Fibroblast of lung (primary cell): ENCODE measurements around the gene ASH1L. TPM values are rescaled to one million over a fixed set of nuclear protein-coding genes. Genes with fewer than 3 reads are reported as not detected.

ENCODE experiments used
- DNase-seq, 2 donors: peaks; one replicate each; pipeline versions ENCODE4 v3.0.0 to v3.0.0-alpha.2; 2010; ENCODE audit warnings: low read depth in 2 of 2
- H2AFZ ChIP-seq: 2 replicates; pipeline ENCODE4 v1.5.1; 2012; ENCODE audit warnings: low read length, control low read depth, inconsistent platforms
- H3K27ac ChIP-seq: 2 replicates; pipeline ENCODE4 v1.5.1; 2011; ENCODE audit warnings: low read length, control low read depth; ENCODE audit not compliant: insufficient read depth
- H3K27me3 ChIP-seq: 2 replicates; pipeline ENCODE4 v1.5.1; 2011; ENCODE audit warnings: mild to moderate bottlenecking, low read length; ENCODE audit not compliant: control insufficient read depth, insufficient read depth
- H3K36me3 ChIP-seq: 2 replicates; pipeline ENCODE4 v1.5.1; 2011; ENCODE audit warnings: low read length; ENCODE audit not compliant: control insufficient read depth, insufficient read depth
- H3K4me1 ChIP-seq: 2 replicates; pipeline ENCODE4 v1.5.1; 2011; ENCODE audit warnings: low read length; ENCODE audit not compliant: control insufficient read depth, insufficient read depth; ENCODE audit errors: extremely low read depth
- H3K4me2 ChIP-seq: 2 replicates; pipeline ENCODE4 v1.5.1; 2011; ENCODE audit warnings: low read length, control low read depth; ENCODE audit not compliant: insufficient read depth; ENCODE audit errors: extremely low read depth
- H3K4me3 ChIP-seq, 4 experiments: fragments of 200-600 bp in 1 of 4; sonication (generic) in 1 of 4; replicated peaks in 1 of 4; 2 replicates each; pipeline ENCODE4 v1.5.1; 2011 to 2016; ENCODE audit warnings: low read length in 4 of 4, low read depth in 3 of 4, mild to moderate bottlenecking in 3 of 4, control low read depth in 2 of 4, inconsistent platforms in 1 of 4, mixed read lengths in 1 of 4; ENCODE audit not compliant: insufficient read depth in 1 of 4; ENCODE audit errors: control extremely low read depth in 1 of 4
- H3K79me2 ChIP-seq: 2 replicates; pipeline ENCODE4 v1.5.1; 2012; ENCODE audit warnings: mild to moderate bottlenecking, low read length, inconsistent platforms; ENCODE audit not compliant: control insufficient read depth, insufficient read depth
- H3K9ac ChIP-seq: 2 replicates; pipeline ENCODE4 v1.5.1; 2011; ENCODE audit warnings: mild to moderate bottlenecking, low read length, control low read depth; ENCODE audit not compliant: insufficient read depth
- H3K9me3 ChIP-seq: 2 replicates; pipeline ENCODE4 v1.5.1; 2012; ENCODE audit warnings: low read depth, low read length; ENCODE audit not compliant: control insufficient read depth, insufficient read depth
- H4K20me1 ChIP-seq: 2 replicates; pipeline ENCODE4 v1.5.1; 2011; ENCODE audit warnings: low read length; ENCODE audit not compliant: control insufficient read depth, insufficient read depth; ENCODE audit errors: extremely low read depth
- CTCF ChIP-seq, 2 donors: IDR thresholded peaks in 1 of 2; conservative IDR thresholded peaks in 1 of 2; 1 replicate in 1 of 2; 2 replicates in 1 of 2; pipeline ENCODE4 v1.5.1; 2011 to 2012; ENCODE audit warnings: low read length in 2 of 2, control low read depth in 1 of 2, inconsistent platforms in 1 of 2, low read depth in 1 of 2, mild to moderate bottlenecking in 1 of 2
- EZH2 ChIP-seq: IDR thresholded peaks from 2 replicates; pipeline ENCODE4 v1.5.1; 2012; ENCODE audit warnings: low read length, control low read depth, mild to moderate bottlenecking; ENCODE audit errors: missing control alignments
- polyA plus RNA-seq, 2 donors: library from polyadenylated mRNA; depleted of rRNA in 1 of 2; stranded (reverse) in 1 of 2; unstranded in 1 of 2; fragments of >200 nt; gene quantifications; 2 replicates each; pipeline ENCODE4 v1.2.1, GENCODE V29; 2011 to 2012; ENCODE audit warnings: missing spikeins in 1 of 2
- total RNA-seq: library from RNA; depleted of rRNA; stranded (reverse); fragments of >200 nt; gene quantifications from 2 replicates; pipeline ENCODE4 v1.2.1, GENCODE V29; 2014

ASH1L gene
- total and polyA plus RNA-seq, 2 donors (not counting 1 experiment from before 2014, with no cell fraction given) = 19.4 to 35.7 TPM

- DNase-seq = no peak
These were observed 258.0 kb downstream of the ASH1L start for GRCh38 chr1:155304558-155305063.

GRCh38 chr1:155301342-155301841 lies 261.2 kb downstream of the ASH1L start, which contains the start of gene PKLR:
Gene PKLR, minus strand, starts transcription at chr1:155301438. Its CDS starts 43 bp downstream, at chr1:155301395.
- no peak within 1 kb of the TSS for H3K9ac ChIP-seq
- H3K4me3 ChIP-seq = no peak within 1 kb of the TSS
- H3K4me2 ChIP-seq = no peak within 1 kb of the TSS
- TF ChIP-seq CTCF (conservative IDR thresholded peaks at IDR 0.05 in 1 of 2, IDR thresholded peaks at IDR 0.05 in 1 of 2; ENCODE audit: low read depth in 1 of 2, low read length in 2 of 2) = no peak
- no peak for TF ChIP-seq EZH2
- H3K4me1 ChIP-seq = no peaks in the 10 kb centered on the region
- H3K9me3 ChIP-seq = no peaks in the 10 kb centered on the region
- H3K36me3 ChIP-seq = no peaks in the 10 kb centered on the region
- peaks cover 12% of the 10 kb centered on the region for H3K27me3 ChIP-seq
- H3K27ac ChIP-seq = no peak within 1 kb of the TSS
- no peaks in the 10 kb centered on the region for H3K79me2 ChIP-seq
- H2AFZ ChIP-seq = no peak within 1 kb of the TSS
- DNase-seq = no peak
- H4K20me1 ChIP-seq = no peaks in the 10 kb centered on the region

More at GRCh38 chr1:155304558-155305063, 258.0 kb downstream of the ASH1L start:
- Histone ChIP-seq H2AFZ (no peak overlapping the region), H3K36me3 (no peaks in the 10 kb centered on the region), H3K4me1 (no peaks in the 10 kb centered on the region), H3K79me2 (peaks cover 10% of the 10 kb centered on the region), H3K9ac (no peak overlapping the region), H4K20me1 (no peaks in the 10 kb centered on the region), H3K27me3 (no peaks in the 10 kb centered on the region), H3K4me2 (no peak overlapping the region), H3K9me3 (no peaks in the 10 kb centered on the region), H3K4me3 (no peak overlapping the region), H3K27ac (no peak overlapping the region)
- no peak for TF ChIP-seq EZH2
- TF ChIP-seq CTCF (conservative IDR thresholded peaks at IDR 0.05 in 1 of 2, IDR thresholded peaks at IDR 0.05 in 1 of 2; ENCODE audit: low read depth in 1 of 2, low read length in 2 of 2) = no peak

- Histone ChIP-seq H4K20me1 (no peaks in the 10 kb centered on the region), H2AFZ (no peak overlapping the region), H3K27ac (no peak overlapping the region), H3K9me3 (no peaks in the 10 kb centered on the region), H3K4me2 (no peak overlapping the region), H3K27me3 (peaks cover 17% of the 10 kb centered on the region), H3K4me3 (no peak overlapping the region), H3K36me3 (no peaks in the 10 kb centered on the region), H3K79me2 (no peaks in the 10 kb centered on the region), H3K9ac (no peak overlapping the region), H3K4me1 (no peaks in the 10 kb centered on the region)
- no peak for DNase-seq
- TF ChIP-seq EZH2 (no peak), CTCF (conservative IDR thresholded peaks at IDR 0.05 in 1 of 2, IDR thresholded peaks at IDR 0.05 in 1 of 2; ENCODE audit: low read depth in 1 of 2, low read length in 2 of 2) (no peak)
These were observed 261.9 kb downstream of the ASH1L start for GRCh38 chr1:155300553-155301329.
